A549 (cell line): ENCODE measurements around the gene FLT3LG. TPM values are rescaled to one million over a fixed set of nuclear protein-coding genes. Genes with fewer than 3 reads are reported as not detected.

Experiments
- ATAC-seq, 2 experiments: fragments of 200-7000 bp in 1 of 2; fragments of >200 bp in 1 of 2; cut with Nextera tagmentation in 1 of 2; cut with Tn5 transposase in 1 of 2; 3 replicates each; pipeline versions ENCODE4 v1.8.0 to v1.9.1; 2018 to 2020; ENCODE audit warnings: mild to moderate bottlenecking in 1 of 2, moderate library complexity in 1 of 2
- CTCF ChIA-PET: fragments of 300-600 bp; sonication (Branson Sonifier 250); formaldehyde crosslinking; extraction: SDS; loops from one replicate; lab custom pipeline; 2021; ENCODE audit warnings: antibody characterized with exemption, inconsistent platforms; lab: Yijun Ruan, JAX
- POLR2A ChIA-PET: fragments of 350-600 bp; formaldehyde crosslinking; extraction: SDS; loops from one replicate; lab custom pipeline; 2021; ENCODE audit warnings: antibody characterized with exemption, inconsistent platforms; lab: Yijun Ruan, JAX
- DNase-seq, 2 experiments: peaks; one replicate each; pipeline versions ENCODE4 v3.0.0 to v3.0.0-alpha.2; 2011 to 2016; ENCODE audit warnings: low read depth in 1 of 2, low spot score in 1 of 2
- FAIRE-seq: peaks from 2 replicates; lab custom pipeline; 2011; peaks lifted over from hg19 to GRCh38; lab: Jason Lieb, UNC
- H3K27ac ChIP-seq, 2 experiments: fragments of >200 bp; sonication (Bioruptor Twin); formaldehyde crosslinking; 3 replicates each; pipeline ENCODE4 v1.5.1; 2016 to 2017
- H3K4me1 ChIP-seq: fragments of >200 bp; sonication (Bioruptor Twin); formaldehyde crosslinking; 3 replicates; pipeline ENCODE4 v1.6.1; 2016
- H3K4me2 ChIP-seq: fragments of >200 bp; sonication (Bioruptor Twin); formaldehyde crosslinking; 3 replicates; pipeline ENCODE4 v1.6.1; 2016
- H3K4me3 ChIP-seq: fragments of >200 bp; sonication (Bioruptor Twin); formaldehyde crosslinking; 3 replicates; pipeline ENCODE4 v1.5.1; 2016
- H3K9me3 ChIP-seq: fragments of >200 bp; sonication (Bioruptor Twin); formaldehyde crosslinking; 3 replicates; pipeline ENCODE4 v1.6.1; 2016
- CBX8 ChIP-seq: fragments of 200-600 bp; sonication (generic); IDR thresholded peaks from 2 replicates; pipeline ENCODE4 v1.6.1; 2016
- CEBPB ChIP-seq, 2 experiments: fragments of >200 bp in 1 of 2; sonication (Bioruptor Twin) in 1 of 2; formaldehyde crosslinking in 1 of 2; IDR thresholded peaks; 2 replicates each; pipeline ENCODE4 v1.6.1; 2012 to 2016
- CTCF ChIP-seq: fragments of >200 bp; sonication (Bioruptor Twin); formaldehyde crosslinking; IDR thresholded peaks from 3 replicates; pipeline ENCODE4 v1.5.1; 2016
- EHMT2 ChIP-seq: fragments of 200-600 bp; sonication (generic); IDR thresholded peaks from 2 replicates; pipeline ENCODE4 v1.6.1; 2016; ENCODE audit warnings: antibody characterized with exemption, low read depth, mild to moderate bottlenecking, moderate library complexity
- EP300 ChIP-seq, 2 experiments: fragments of >200 bp; sonication (Bioruptor Twin); formaldehyde crosslinking; IDR thresholded peaks; 2 replicates in 1 of 2; 3 replicates in 1 of 2; pipeline ENCODE4 v1.6.1; 2016 to 2017
- ESRRA ChIP-seq: fragments of 150-350 bp; IDR thresholded peaks from 2 replicates; pipeline ENCODE4 v1.6.1; 2014; ENCODE audit warnings: mild to moderate bottlenecking, low read length, borderline replicate concordance
- FOSL2 ChIP-seq, 2 experiments: fragments of 450-650 bp in 1 of 2; fragments of >200 bp in 1 of 2; sonication (Bioruptor Twin) in 1 of 2; formaldehyde crosslinking; IDR thresholded peaks; 2 replicates each; pipeline versions ENCODE4 v1.5.0 to v1.6.1; 2016 to 2020; ENCODE audit warnings: mild to moderate bottlenecking in 1 of 2, moderate library complexity in 1 of 2
- HES2 ChIP-seq: fragments of >200 bp; sonication (Bioruptor Twin); formaldehyde crosslinking; IDR thresholded peaks from 2 replicates; pipeline ENCODE4 v1.6.1; 2016
- HEYL ChIP-seq: fragments of 250-450 bp; sonication (Bioruptor Pico); IDR thresholded peaks from 2 replicates; pipeline ENCODE4 v1.8.0; 2021; ENCODE audit warnings: mild to moderate bottlenecking, moderate library complexity
- HOXA7 ChIP-seq: fragments of 250-450 bp; sonication (Bioruptor Pico); IDR thresholded peaks from 2 replicates; pipeline ENCODE4 v1.5.0; 2020; ENCODE audit warnings: mild to moderate bottlenecking, moderate library complexity
- KDM1A ChIP-seq: fragments of 200-600 bp; sonication (generic); IDR thresholded peaks from 2 replicates; pipeline ENCODE4 v1.6.1; 2016; ENCODE audit warnings: low read depth, mild to moderate bottlenecking
- MAZ ChIP-seq: fragments of 150-350 bp; IDR thresholded peaks from 2 replicates; pipeline ENCODE4 v1.6.1; 2014; ENCODE audit warnings: antibody characterized with exemption, low read depth, low read length, borderline replicate concordance
- NPAS2 ChIP-seq: fragments of 250-450 bp; sonication (Bioruptor Pico); IDR thresholded peaks from 2 replicates; pipeline ENCODE4 v1.8.0; 2022; ENCODE audit warnings: mild to moderate bottlenecking, moderate library complexity, borderline replicate concordance
- PHF8 ChIP-seq: fragments of 200-600 bp; sonication (generic); IDR thresholded peaks from 2 replicates; pipeline ENCODE4 v1.6.1; 2016; ENCODE audit warnings: low read depth, mild to moderate bottlenecking, antibody characterized with exemption, moderate library complexity, borderline replicate concordance
- RAD21 ChIP-seq, 2 experiments: fragments of >200 bp in 1 of 2; sonication (Bioruptor Twin) in 1 of 2; formaldehyde crosslinking in 1 of 2; IDR thresholded peaks in 1 of 2; conservative IDR thresholded peaks in 1 of 2; 2 replicates in 1 of 2; 3 replicates in 1 of 2; pipeline ENCODE4 v1.6.1; 2012 to 2018; ENCODE audit warnings: inconsistent platforms in 1 of 2
- RCOR1 ChIP-seq: fragments of 150-350 bp; IDR thresholded peaks from 2 replicates; pipeline ENCODE4 v1.6.1; 2014; ENCODE audit warnings: antibody characterized with exemption, low read length, low read depth
- SMC3 ChIP-seq: fragments of >200 bp; sonication (Bioruptor Twin); formaldehyde crosslinking; IDR thresholded peaks from 3 replicates; pipeline ENCODE4 v1.6.1; 2018; ENCODE audit warnings: inconsistent platforms
- USF2 ChIP-seq: fragments of 450-650 bp; IDR thresholded peaks from 2 replicates; pipeline ENCODE4 v1.6.1; 2014; ENCODE audit warnings: antibody characterized with exemption
- ZSCAN20 ChIP-seq: fragments of 250-450 bp; sonication (Bioruptor Pico); IDR thresholded peaks from 2 replicates; pipeline ENCODE4 v1.8.0; 2022; ENCODE audit warnings: mild to moderate bottlenecking, moderate library complexity
- WGBS: methylation state at CpG from one replicate; pipeline ENCODE4 v1.1.6; 2017; ENCODE audit errors: missing lambda C conversion rate; 5-methylcytosine and 5-hydroxymethylcytosine counted together
- polyA plus RNA-seq, 4 experiments: library from polyadenylated mRNA; depleted of rRNA in 3 of 4; stranded (reverse); fragments of >200 nt; fragmentation: RNase III in 1 of 4; extraction: RNeasy Plus Mini Kit Qiagen cat#74134 plus additional on column Dnase treatment in 1 of 4; gene quantifications; 2 replicates in 3 of 4; 3 replicates in 1 of 4; pipeline ENCODE4 v1.2.3, GENCODE V29; 2011 to 2017
- TF ChIP-seq, protein P1 (sequence below): fragments of 250-450 bp; sonication (Bioruptor Pico); IDR thresholded peaks from 2 replicates; pipeline ENCODE4 v1.5.0; 2021; ENCODE audit warnings: mild to moderate bottlenecking, moderate library complexity, borderline replicate concordance

FLT3LG gene
- polyA plus RNA-seq, 2 of the 4 experiments (the other 2 are of a cell fraction): 0.58 to 0.99 TPM

DNA sequence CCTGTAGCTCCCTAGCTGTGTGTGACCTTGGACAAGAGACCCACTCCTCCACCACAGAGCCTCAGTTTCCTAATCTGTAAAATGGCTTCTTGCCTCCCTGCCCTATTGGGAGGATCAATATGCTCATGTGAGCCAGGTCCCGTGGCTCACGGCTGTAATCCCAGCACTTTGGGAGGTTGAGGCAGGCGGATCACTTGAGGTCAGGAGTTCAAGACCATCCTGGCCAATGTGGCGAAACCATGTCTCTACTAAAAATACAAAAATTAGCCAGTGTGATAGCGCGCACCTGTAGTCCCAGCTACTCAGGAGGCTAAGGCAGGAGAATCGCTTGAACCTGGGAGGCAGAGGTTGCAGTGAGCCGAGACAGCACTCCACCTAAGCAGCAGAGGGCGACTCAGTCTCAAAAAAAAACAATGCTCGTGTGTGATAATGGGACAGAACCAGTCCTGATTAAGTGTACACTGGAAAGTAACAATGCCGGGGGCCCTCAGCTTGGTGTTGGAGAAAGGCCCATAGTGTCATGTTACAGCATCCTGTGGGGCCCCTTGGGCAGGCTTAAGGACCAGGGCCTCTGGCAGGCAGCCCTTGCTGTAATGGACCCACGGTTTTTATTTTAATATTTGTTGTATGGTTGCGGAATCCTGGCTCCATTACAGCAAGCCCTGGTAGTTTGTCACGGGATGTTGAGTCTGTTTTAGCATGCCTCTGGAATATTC lies 29.0 kb downstream of the FLT3LG start:
- DNase-seq: peak; percentile 69 to 79
- ATAC-seq: peak; percentile 61 to 71
- POLR2A ChIA-PET: interaction anchor here (1.5 kb wide), 1 partner anchor 44 kb away, joined by 4 read pairs; no protein-coding TSS in a partner anchor
- no peak overlapping the region for H3K4me2 ChIP-seq
- no peak overlapping the region for H3K27ac ChIP-seq
- H3K4me3 ChIP-seq: no peak overlapping the region
- peaks cover 24% of the 10 kb centered on the region for H3K4me1 ChIP-seq
- H3K9me3 ChIP-seq: no peaks in the 10 kb centered on the region
- CTCF ChIA-PET: interaction anchor here (0.6 to 10.4 kb wide), 35 partner anchors 8 to 448 kb away, joined by 3 to 201 read pairs (median 5); partner anchors contain the start of genes FCGRT, FLT3LG, NOSIP and PRRG2
- TF ChIP-seq EHMT2 (no peak), CTCF (peak; percentile 88), SMC3 (peak; percentile 88), RAD21 (conservative IDR thresholded peaks at IDR 0.05 in 1 of 2, IDR thresholded peaks at IDR 0.05 in 1 of 2) (peak; percentile 86 to 88)
- TF ChIP-seq, all 56 proteins: peak for 3
- FAIRE-seq: no peak
- 41% methylated on average over 14 of the region's 14 CpGs for WGBS

GRCh38 chr19:49503582-49503962 lies 29.6 kb downstream of the FLT3LG start:
- H3K4me2 ChIP-seq: no peak overlapping the region
- no peak for DNase-seq
- no peak for ATAC-seq
- no peak for FAIRE-seq
- POLR2A ChIA-PET: interaction anchor here (1.5 kb wide), 1 partner anchor 43 kb away, joined by 4 read pairs; no protein-coding TSS in a partner anchor
- no peaks in the 10 kb centered on the region for H3K9me3 ChIP-seq
- H3K27ac ChIP-seq: no peak overlapping the region
- WGBS: 69% methylated on average over 9 of the region's 9 CpGs
- TF ChIP-seq, protein P1, sequence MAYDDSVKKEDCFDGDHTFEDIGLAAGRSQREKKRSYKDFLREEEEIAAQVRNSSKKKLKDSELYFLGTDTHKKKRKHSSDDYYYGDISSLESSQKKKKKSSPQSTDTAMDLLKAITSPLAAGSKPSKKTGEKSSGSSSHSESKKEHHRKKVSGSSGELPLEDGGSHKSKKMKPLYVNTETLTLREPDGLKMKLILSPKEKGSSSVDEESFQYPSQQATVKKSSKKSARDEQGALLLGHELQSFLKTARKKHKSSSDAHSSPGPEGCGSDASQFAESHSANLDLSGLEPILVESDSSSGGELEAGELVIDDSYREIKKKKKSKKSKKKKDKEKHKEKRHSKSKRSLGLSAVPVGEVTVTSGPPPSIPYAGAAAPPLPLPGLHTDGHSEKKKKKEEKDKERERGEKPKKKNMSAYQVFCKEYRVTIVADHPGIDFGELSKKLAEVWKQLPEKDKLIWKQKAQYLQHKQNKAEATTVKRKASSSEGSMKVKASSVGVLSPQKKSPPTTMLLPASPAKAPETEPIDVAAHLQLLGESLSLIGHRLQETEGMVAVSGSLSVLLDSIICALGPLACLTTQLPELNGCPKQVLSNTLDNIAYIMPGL: no peak
- TF ChIP-seq ZSCAN20 (CRISPR knock-in tag) (no peak), ESRRA (no peak), USF2 (no peak), CEBPB (IDR thresholded peaks at IDR 0.05) (no peak), HOXA7 (no peak)
- TF ChIP-seq, all 56 proteins: peak for 0
- CTCF ChIA-PET: interaction anchor here (0.6 to 10.4 kb wide), 27 partner anchors 8 to 448 kb away, joined by 3 to 201 read pairs (median 6); partner anchors contain the start of genes FCGRT, FLT3LG, NOSIP and PRRG2
- peaks cover 18% of the 10 kb centered on the region for H3K4me1 ChIP-seq
- H3K4me3 ChIP-seq: no peak overlapping the region

- Histone ChIP-seq H3K27ac (no peak overlapping the region), H3K4me3 (no peak overlapping the region), H3K4me1 (no peaks in the 10 kb centered on the region), H3K4me2 (no peak overlapping the region), H3K9me3 (no peaks in the 10 kb centered on the region)
- ATAC-seq (peak; percentile 56 to 67), DNase-seq (peak; percentile 75 to 80), FAIRE-seq (no peak)
- ChIA-PET POLR2A (interaction anchor here (0.8 kb wide), 1 partner anchor 170 kb away, joined by 3 read pairs; no protein-coding TSS in a partner anchor), CTCF (interaction anchor here (0.6 to 10.4 kb wide), 8 partner anchors 9 to 172 kb away, joined by 3 to 201 read pairs (median 7); partner anchors contain the start of genes RPL13A and RPS11)
- WGBS: 21% methylated on average over 8 of the region's 8 CpGs
- TF ChIP-seq ESRRA (no peak), RCOR1 (no peak), HOXA7 (no peak), EP300 (IDR thresholded peaks at IDR 0.05) (no peak), HES2 (no peak), FOSL2 (IDR thresholded peaks at IDR 0.05) (no peak), FOSL2 (CRISPR knock-in tag; IDR thresholded peaks at IDR 0.05) (no peak), CBX8 (no peak), MAZ (no peak), SMC3 (peak; percentile 82), CTCF (peak; percentile 86), PHF8 (no peak), USF2 (no peak), HEYL (CRISPR knock-in tag) (no peak), KDM1A (no peak), NPAS2 (CRISPR knock-in tag) (no peak)
Measured at GRCh38 chr19:49506575-49507105, 32.6 kb downstream of the FLT3LG start.
